ENCODE data around the gene SERPINC1. TPM values are rescaled to one million over a fixed set of nuclear protein-coding genes. Genes with fewer than 3 reads are reported as not detected.

The SERPINC1 gene
- total and polyA plus RNA-seq, 2 of the 8 experiments (the other 6 are each of a cell fraction or from before 2014, with no cell fraction given) = 0.08 TPM; not detected in 1

DNA sequence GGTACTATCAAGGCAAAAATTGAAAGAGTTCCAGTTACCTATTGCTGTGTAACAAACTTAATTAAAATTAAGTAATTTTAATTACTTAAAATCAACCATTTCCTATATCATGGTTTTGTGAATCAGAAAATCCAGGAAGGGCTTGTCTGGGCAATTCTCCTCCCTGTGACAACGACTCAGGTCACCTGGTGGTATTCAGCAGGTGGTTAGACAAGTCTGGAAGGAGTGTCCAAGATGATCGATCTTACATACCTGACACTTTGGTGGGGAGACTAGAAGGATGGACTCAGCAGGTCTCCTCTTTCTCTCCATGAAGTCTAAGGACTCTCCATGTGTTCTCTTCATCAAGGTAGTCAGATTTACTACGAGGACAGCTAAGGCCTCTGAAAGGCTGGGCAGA is 22.9 kb downstream of the SERPINC1 start:
- Histone ChIP-seq H2BK120ac (replicated peaks; ENCODE audit: low read depth, low read length) (no peak overlapping the region), H2BK20ac (ENCODE audit: low read length) (no peak overlapping the region), H2AFZ (ENCODE audit: low read length) (no peak overlapping the region), H3K23me2 (ENCODE audit: low read depth, low read length) (no peaks in the 10 kb centered on the region), H3K4me3 (ENCODE audit: extremely low read depth in 1 of 4, insufficient read depth in 2 of 4, low read depth in 3 of 4, low read length in 4 of 4) (no peak overlapping the region), H3K27ac (ENCODE audit: low read depth, low read length) (no peak overlapping the region), H2BK12ac (ENCODE audit: low read depth, low read length) (no peak overlapping the region), H3K79me2 (ENCODE audit: control insufficient read depth in 1 of 2, insufficient read depth in 2 of 2, low read length in 2 of 2) (no peaks in the 10 kb centered on the region), H3K23ac (ENCODE audit: insufficient read length) (no peak overlapping the region), H2AK5ac (ENCODE audit: low read depth, low read length) (no peak overlapping the region), H3K27me3 (replicated peaks in 1 of 4; ENCODE audit: control insufficient read depth in 3 of 4, extremely low read depth in 1 of 4, insufficient read depth in 3 of 4, low read length in 3 of 4) (no peaks in the 10 kb centered on the region), H4K8ac (ENCODE audit: extremely low read depth, insufficient read depth, low read length) (no peak overlapping the region), H3K14ac (ENCODE audit: insufficient read length) (no peak overlapping the region), H3K56ac (replicated peaks; ENCODE audit: insufficient read length, low read depth, low read length) (no peak overlapping the region), H3K4me2 (ENCODE audit: insufficient read depth in 1 of 2, low read depth in 2 of 2, low read length in 2 of 2) (no peak overlapping the region), H3K36me3 (ENCODE audit: control insufficient read depth in 2 of 4, insufficient read depth in 4 of 4, low read length in 3 of 4) (no peaks in the 10 kb centered on the region; a peak in 1 of 8 replicates), H2BK15ac (ENCODE audit: low read length) (no peak overlapping the region), H3K79me1 (ENCODE audit: low read depth, low read length) (no peaks in the 10 kb centered on the region; the same call in 1 of the 2 replicates), H4K20me1 (replicated peaks in 1 of 2; ENCODE audit: control insufficient read depth in 1 of 2, insufficient read depth in 2 of 2, low read length in 2 of 2) (no peaks in the 10 kb centered on the region), H3K4ac (replicated peaks; ENCODE audit: insufficient read length, low read depth, low read length) (no peak overlapping the region), H4K91ac (replicated peaks; ENCODE audit: insufficient read length, low read length) (no peak overlapping the region), H2BK5ac (ENCODE audit: low read depth, low read length) (no peak overlapping the region), H3K4me1 (replicated peaks in 1 of 4; ENCODE audit: control insufficient read depth in 3 of 4, insufficient read depth in 4 of 4, low read length in 3 of 4) (peaks cover 0 to 3% (median 0%) of the 10 kb centered on the region in 4 experiments; a peak in 1 of 7 replicates), H4K5ac (ENCODE audit: insufficient read length, low read depth, low read length) (no peak overlapping the region), H3K18ac (ENCODE audit: extremely low read depth, low read length) (no peak overlapping the region; the same call in 1 of the 2 replicates), H3K9me3 (ENCODE audit: insufficient read depth in 2 of 2, low read depth in 1 of 2, low read length in 1 of 2) (no peaks in the 10 kb centered on the region), H3K9ac (replicated peaks in 1 of 4; ENCODE audit: extremely low read depth in 1 of 4, low read depth in 3 of 4, low read length in 3 of 4) (no peak overlapping the region)
- POLR2A ChIA-PET (ENCODE audit: partially characterized antibody) = interaction anchor here (1.2 to 1.6 kb wide), 2 partner anchors 26 to 28 kb away, joined by 6 to 9 read pairs; partner anchors contain the start of genes GAS5 and ZBTB37
- WGBS, 2 experiments (ENCODE audit: extremely low coverage in 1 of 2, insufficient coverage in 1 of 2, insufficient read length in 1 of 2, insufficient replicate concordance in 2 of 2, low coverage in 1 of 2, low lambda C conversion rate in 2 of 2, missing lambda C conversion rate in 1 of 2) = 88% methylated on average over 3 of the region's 3 CpGs; no CpG with 5 or more reads in 1 of the 2 experiments
- TF ChIP-seq RXRA (IDR thresholded peaks at IDR 0.05; ENCODE audit: insufficient read depth, low read depth, low read length) = no peak
- no peak for TF ChIP-seq TBP (IDR thresholded peaks at IDR 0.05; ENCODE audit: low read depth, low read length)
- no peak for TF ChIP-seq HDAC6 (IDR thresholded peaks at IDR 0.05; ENCODE audit: low read depth, low read length)
- no peak for TF ChIP-seq PHF8 (conservative IDR thresholded peaks at IDR 0.05; ENCODE audit: low read depth, low read length)
- TF ChIP-seq CEBPB (IDR thresholded peaks at IDR 0.05; ENCODE audit: low read depth, low read length) = no peak
- DNase-seq (ENCODE audit: low read depth in 1 of 2, low spot score in 2 of 2) (no peak), FAIRE-seq (no peak)
- CTCF ChIA-PET (ENCODE audit: partially characterized antibody) = interaction anchor here (1.5 kb wide), 1 partner anchor 20 kb away, joined by 3 read pairs; no protein-coding TSS in a partner anchor

Measured in H1 (cell line).